ENCODE results near the gene CD164L2.

DNA sequence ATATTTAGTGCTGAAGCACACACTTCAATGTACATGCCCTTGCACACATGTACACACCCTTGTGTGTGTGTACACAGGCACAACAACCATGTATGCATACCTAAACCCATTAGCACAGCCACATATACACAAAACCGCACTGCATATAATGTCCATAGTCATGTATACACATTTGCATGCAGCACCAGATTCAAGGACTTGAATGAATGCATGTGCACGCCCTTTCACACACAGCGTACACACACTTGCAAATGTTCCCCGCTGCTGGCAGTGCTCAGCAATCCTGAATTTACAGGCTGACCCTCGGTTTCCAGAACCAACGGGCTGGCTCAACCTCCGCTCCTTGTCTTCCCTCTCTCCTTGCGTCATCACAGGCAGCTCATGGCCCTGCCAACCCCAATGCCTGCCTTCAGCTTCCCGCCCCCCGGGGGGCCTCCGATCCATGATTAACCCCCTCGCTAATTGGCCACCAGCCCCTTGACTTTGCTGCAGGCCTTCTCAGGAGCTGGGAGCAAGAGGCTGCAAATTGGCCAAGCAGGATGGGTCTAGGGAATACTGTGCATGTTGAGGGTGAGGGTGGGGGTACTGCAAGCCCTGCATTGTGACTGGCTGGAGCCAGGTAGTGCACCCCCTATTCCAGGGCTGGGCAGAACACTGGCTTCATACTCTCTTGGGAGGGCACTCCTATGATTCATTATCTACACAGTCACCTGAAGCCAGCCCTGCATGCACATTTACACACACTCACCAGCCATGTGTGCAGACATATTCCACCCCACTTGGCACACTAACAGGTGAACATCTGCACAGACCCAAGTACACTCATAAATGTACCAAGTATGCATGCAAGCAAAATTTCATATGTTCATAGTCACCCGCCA lies 17.2 kb upstream of the CD164L2 start:
- TF ChIP-seq, protein P1, sequence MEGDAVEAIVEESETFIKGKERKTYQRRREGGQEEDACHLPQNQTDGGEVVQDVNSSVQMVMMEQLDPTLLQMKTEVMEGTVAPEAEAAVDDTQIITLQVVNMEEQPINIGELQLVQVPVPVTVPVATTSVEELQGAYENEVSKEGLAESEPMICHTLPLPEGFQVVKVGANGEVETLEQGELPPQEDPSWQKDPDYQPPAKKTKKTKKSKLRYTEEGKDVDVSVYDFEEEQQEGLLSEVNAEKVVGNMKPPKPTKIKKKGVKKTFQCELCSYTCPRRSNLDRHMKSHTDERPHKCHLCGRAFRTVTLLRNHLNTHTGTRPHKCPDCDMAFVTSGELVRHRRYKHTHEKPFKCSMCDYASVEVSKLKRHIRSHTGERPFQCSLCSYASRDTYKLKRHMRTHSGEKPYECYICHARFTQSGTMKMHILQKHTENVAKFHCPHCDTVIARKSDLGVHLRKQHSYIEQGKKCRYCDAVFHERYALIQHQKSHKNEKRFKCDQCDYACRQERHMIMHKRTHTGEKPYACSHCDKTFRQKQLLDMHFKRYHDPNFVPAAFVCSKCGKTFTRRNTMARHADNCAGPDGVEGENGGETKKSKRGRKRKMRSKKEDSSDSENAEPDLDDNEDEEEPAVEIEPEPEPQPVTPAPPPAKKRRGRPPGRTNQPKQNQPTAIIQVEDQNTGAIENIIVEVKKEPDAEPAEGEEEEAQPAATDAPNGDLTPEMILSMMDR (IDR thresholded peaks at IDR 0.05 in 4 of 5, conservative IDR thresholded peaks at IDR 0.05 in 1 of 5) = no peak
- TF ChIP-seq POLR2A (IDR thresholded peaks at IDR 0.05) = no peak

Data from gastrocnemius medialis (tissue), 4 donors.